Activated CD4-positive, CD25-positive, alpha-beta regulatory T cell treated with anti-CD3 and anti-CD28 coated beads, Interleukin-2, amount 50 U/mL, for 72 hours (primary cell): ENCODE measurements around the gene DRC7.
"Not testable (repeated sequence)": the region's sequence is repeated elsewhere in the genome, so short reads cannot be mapped to it uniquely, and the experiment has no call there.

Experiments
- DNase-seq: peaks from one replicate; pipeline ENCODE4 v3.0.0; 2021

Gene DRC7

DNA sequence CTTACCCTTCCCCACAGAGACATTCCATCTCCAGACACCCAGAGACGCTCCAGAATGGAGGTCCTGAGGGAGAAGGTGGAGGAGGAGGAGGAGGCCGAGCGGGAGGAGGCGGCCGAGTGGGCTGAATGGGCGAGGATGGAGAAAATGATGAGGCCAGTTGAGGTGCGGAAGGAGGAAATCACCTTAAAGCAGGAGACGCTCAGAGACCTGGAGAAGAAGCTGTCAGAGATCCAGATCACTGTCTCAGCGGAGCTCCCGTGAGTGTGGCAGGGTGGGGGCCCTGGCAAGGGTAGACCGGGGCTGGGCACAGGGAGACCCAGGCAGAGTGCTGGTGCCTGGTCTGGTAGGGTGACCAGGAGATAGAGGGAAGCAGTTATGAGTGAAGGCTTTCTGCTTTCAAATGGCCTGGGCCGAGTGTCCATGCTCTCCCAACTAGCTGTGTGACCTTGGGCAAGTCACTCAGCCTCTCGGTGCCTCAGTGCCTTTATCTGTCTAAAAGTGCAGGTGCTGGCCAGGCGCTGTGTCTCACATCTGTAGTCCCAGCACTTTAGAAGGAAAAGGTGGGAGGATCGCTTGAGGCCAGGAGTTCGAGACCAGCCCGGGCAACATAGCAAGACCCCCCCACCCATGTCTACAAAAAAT, 3.4 kb downstream of the DRC7 start:
- DNase-seq: no peak

DNA sequence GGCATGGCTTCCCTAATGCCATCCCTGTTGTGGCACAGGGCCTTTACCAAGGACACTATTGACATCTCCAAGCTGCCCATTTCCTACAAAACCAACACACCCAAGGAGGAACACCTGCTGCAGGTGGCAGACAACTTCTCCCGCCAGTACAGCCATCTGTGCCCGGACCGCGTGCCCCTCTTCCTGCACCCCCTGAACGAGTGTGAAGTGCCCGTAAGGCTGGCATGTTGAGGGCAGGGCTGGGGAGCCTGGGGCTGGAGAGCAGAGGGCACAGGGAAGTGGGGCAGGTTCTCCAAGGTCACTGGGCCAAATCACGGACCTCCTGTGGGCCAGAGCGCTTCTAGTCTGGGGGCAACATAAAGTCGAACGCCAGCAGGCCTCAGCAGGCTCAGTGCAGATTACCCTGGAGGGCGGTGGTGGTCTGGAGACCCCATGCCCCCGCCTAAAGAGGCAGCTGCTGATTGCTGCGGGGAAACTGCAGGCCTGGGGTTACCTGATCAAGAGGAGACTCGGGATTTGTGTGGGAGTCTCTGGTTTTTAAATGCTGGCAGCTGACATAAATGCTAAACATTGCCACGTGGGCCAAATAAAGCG, 4.3 kb downstream of the DRC7 start:
- DNase-seq: no peak

DNA sequence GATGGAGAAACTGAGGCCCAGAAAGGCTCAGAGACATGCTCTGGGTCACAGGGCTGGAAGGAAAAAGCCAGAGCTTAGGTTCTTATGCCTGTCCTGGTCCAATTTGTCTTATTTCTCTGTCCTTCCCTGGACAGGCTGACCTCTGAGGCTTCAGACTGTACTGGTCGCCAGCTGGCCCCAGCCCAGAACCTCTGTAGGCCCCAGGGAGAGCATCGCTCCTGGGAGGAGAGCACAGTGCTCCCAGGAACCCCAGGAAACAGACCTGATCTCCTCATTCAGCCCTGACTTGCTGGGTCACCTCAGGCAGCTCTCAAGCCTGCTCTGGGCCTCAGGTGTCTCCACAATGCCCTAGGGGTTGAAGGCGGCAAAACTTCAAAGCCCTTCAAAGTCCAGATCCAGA, 4.9 kb downstream of the DRC7 start:
- DNase-seq: no peak

DNA sequence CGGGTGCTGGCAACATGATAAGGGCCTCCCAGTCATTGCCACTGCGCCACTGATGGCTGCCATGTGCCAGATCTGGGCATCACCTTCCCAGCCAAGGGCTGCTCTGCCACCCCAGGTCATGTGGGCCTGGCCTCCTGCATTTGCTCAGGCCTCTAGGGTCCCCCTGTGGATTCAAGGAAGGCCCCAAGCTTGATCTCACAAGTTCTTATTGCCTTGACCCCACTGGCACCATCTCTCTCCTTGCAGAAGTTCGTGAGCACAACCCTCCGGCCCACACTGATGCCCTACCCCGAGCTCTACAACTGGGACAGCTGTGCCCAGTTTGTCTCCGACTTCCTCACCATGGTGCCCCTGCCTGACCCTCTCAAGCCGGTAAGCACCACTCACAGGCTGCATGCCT, 5.3 kb downstream of the DRC7 start:
- DNase-seq: no peak

DNA sequence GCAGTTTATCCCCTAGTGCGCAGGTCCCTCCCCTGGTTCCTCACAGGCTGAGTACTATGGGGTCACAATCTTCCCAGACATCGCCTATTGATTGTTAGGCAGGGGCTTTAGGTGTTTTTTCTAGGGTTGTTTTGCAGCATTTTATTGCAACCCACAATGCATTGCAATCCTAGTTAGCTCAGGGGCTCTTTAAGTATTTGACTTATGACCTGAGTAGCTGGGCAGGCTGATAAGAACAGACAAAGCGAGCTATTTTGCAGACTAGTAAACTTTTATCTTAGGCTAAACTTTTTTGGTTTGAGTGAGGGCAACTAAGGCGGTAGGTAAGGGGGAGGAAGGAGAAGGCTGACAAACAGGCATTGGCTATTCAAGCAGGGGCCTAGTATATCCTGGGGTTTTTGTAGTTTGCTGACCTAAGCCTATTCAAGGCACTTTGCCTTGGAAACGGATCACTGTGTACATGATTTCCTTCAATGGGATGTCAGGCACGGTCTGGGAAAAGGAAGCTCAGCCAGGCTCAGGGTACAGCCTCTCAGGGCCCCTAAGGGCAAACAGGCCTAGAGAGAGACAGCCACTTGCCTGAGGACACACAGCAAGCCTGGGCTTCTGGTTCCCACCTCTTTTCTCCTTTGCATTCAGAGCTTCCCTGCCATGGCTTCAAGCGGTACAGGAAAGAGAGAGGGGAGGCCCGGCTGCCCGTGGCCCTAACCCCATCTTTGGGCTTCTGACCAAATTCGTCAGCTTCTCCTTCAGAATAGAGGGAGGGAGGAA, 6.4 kb downstream of the DRC7 start:
- no peak for DNase-seq

DNA sequence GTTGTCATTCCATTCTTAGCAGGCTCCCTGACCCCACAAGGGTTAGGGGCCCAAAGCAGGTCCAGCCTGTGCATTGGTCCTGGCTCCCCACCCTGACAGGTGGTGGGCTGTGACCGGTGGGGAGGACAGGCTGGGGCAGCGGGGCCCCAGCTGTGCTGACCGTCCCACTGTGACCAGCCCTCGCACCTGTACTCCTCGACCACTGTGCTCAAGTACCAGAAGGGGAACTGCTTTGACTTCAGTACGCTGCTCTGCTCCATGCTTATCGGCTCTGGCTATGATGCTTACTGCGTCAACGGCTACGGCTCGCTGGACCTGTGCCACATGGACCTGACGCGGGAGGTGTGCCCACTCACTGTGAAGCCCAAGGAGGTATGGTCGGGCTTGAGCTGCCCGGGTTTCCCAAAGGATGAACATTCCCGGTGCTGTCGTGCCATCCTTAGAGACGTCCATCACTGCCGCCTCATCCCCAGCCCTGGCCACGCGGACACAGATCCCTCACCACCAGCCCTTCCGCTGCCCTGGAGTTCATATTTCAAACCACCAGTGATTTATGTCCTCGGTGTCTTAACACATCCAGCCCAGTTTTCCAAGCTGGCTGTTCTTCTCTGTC, 7.3 kb downstream of the DRC7 start:
- DNase-seq: no peak

DNA sequence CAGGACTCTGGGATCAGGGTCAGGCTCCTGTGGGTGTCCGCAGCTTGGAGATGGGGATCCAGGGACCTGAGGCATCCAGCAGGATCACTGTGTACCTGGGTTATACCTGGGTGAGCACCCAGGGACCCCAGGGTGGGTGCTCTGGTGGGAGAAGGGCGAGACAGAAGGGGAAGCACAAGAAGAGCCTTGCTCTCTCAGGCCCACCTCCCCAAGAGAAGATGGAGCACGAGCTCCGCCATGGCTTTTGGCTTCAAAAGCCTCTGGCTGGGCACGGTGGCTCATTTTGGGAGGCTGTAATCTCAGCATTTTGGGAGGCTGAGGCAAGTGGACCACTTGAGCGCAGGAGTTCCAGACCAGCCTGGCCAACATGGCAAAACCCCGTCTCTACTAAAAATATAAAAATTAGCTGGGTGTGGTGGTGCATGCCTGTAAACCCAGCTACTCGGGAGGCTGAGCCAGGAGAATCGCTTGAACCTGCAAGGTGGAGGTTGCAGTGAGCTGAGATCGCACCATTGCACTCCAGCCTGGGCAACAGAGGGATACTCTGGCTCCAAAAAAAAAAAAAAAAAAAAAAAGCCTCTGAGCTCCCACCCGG, 8.9 kb downstream of the DRC7 start:
- no peak for DNase-seq

DNA sequence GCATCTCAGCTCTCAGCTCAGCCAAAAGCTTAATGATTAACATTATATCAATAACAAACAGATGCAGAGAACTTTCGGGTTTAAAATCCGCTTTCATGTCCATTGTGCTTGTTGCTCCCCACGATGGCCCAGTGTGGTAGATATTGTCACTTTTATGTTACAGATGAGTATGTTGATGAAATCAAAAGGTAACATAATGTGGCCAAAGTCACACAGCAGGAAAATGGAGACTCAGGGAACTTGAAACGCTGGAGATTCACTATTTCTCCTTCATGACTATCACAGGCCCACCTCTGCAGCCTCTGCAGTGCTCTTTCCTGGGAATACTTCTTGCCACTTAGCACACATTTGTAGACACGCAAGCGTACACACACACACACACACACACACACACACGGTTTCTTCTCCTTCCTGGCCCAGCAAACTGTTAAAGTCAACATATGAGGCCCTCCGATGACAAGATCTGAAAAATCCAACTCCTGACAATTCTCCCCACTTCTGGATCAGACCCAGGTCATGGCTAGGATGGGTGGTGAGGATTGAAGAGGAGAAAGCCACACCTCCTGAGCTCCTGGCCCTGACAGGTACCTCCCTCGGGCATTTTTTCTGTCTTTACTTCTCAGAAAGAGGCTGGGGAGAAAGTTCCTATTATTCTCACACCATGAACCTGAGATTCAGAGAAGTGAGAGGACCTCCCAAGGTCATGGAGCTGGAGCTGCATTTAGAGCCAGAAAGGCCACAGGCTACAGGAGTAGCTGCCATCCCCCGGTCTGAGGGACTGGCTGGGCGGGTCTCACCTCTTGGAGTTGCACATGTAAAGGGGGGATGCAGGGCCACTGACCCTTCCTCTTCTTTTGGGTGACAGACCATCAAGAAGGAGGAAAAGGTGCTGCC, 9.7 kb downstream of the DRC7 start:
- DNase-seq: no peak

DNA sequence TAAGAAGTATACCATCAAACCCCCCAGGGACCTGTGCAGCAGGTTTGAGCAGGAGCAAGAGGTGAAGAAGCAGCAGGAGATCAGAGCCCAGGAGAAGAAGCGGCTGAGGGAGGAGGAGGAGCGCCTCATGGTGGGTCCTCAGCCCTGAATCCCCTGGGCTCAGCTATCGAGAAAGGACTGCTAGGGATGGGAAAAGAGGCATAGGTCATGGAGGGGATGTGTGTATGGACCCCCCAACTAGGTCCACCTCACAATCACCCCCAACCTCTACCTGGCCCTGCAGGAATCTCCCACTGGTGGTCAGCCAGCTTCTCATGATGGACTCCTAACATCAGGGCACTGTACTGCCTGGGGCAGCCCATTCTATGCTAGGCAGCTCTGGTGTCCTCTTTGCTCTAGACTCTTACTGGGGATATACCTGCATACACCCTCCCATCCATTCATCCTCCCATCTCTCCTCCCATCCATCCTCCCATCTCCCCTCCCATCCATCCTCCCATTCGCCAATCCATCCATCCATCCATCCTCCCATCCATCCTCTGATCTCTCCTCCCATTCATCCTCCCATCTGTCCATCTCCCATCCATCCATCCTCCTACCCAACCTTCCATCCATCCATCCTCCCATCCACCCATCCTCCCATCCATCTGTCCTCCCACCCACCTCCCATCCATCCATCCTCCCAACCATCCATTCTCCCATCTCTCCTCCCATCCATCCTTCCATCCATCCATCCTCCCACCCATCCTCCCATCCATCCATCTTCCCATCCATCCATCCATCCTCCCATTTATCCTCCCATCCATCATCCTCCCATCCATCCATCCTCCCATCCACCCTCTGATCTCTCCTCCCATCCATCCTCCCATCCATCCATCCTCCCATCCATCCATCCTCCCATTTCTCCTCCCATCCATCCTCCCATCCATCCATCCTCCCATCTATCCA, 10.6 kb downstream of the DRC7 start:
- DNase-seq: no peak

DNA sequence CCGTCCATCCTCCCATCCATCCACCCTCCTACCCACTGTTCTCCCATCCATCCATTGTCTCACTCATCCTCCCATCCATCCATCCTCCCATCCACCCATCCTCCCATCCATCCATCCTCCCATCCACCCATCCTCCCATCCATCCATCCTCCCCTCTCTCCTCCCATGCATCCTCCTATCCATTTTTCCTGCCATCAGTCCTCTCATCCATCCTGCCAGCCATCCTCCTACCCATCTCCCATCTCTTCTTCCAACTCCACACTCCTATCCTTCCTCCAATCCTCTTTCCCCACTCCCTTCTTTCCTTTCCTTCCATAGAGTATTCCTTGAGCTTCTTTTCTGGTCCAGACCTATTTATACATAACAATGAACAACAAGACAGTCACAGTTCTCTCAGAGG, 12.1 kb downstream of the DRC7 start:
- no peak for DNase-seq

DNA sequence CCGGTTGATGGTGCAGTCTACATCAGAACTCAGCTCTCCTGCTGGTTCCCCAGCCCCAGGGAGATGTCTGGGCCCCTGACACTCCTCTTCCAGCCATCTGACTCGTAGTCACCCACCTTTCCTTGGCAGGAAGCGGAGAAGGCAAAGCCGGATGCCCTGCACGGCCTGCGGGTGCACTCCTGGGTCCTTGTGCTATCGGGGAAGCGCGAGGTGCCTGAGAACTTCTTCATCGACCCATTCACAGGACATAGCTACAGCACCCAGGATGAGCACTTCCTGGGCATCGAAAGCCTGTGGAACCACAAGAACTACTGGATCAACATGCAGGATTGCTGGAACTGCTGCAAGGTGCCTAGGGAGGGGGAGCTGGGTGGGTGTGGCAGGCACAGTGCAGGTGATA, 12.7 kb downstream of the DRC7 start:
- no peak for DNase-seq

DNA sequence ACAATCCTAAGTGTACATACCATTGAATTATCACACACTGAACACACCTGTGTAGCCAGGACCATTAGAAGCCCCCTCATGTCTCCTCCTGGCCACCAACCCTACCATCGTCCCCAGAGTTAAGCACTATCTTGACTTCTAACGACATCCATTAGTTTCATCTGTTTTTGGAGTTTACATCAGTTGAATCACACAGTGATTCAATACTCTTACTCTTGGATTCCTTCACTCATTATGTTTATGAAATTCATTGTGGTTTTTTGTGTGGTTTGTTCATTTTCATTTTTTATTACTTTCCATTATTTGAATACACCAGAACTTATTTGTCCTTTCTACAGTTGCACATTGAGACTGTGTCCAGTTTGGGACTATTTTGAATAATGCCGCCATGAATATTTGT, 13.6 kb downstream of the DRC7 start:
- DNase-seq: no peak

DNA sequence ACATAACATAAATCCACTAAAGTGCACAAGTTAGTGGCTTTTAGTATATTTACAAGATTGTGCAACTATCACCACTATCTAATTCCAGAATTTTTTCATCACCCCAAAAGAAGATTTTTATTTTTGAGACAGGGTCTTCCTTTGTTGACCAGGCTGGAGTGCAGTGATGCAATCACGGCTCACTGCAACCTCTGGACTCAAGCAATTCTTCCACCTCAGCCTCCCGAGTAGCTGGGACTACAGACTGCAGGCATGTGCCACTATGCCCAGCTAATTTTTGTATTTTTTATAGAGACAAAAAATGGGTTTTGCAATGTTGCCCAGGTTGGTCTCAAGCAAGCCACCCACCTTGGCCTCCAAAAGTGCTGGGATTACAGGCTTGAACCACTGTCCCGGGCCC, 15.1 kb downstream of the DRC7 start:
- DNase-seq: no peak

DNA sequence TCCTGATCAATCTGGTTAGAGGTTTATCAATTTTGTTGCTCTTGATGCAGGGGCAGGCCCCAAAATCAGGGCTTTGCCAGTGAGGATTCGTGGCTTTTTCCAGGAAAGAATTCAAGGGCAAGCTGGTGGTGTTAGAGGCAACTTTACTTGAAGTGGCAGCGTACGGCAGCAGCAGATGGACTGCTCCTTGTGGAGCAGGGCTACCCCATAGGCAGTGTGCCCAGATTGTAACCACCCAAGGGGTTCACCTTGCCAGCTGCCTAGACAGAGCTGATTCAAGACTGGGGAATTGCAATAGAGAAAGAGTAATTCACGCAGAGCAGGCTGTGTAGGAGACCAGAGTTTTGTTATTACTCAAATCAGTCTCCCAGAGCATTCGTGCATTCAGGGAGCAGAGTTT, 16.7 kb downstream of the DRC7 start:
- no peak for DNase-seq

DNA sequence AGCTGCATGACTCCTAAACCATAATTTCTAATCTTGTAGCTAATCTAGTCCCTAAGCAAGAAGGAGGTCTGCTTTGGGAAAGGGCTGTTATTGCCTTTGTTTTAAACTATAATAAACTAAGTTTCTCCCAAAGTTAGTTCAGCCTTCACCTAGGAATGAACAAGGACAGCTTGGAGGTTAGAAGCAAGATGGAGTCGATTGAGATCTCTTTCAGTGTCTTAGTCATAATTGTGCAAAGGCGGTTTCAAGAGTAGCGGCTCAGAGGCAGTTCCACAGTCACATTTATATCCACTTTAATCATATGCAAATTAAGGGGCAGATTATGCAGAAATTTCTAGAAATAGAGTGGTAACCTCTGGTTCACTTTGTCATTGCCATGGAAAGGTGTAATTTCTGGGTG, 17.4 kb downstream of the DRC7 start:
- DNase-seq: no peak

DNA sequence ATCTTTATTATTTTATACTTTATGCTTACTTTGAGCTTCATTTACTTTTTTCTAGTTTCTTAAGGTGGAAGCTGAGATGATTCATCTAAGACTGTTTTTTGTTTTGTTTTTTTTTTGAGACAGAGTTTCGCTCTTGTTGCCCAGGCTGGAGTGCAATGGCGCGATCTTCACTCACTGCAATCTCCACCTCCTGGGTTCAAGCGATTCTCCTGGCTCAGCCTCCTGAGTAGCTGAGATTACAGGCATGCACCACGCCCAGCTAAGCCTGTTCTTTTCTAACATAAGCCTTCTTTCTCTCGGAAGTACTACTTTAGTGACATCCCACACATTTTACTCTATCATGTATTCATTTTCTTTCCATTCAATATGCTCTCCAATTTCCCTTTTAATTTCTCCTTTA, 18.0 kb downstream of the DRC7 start:
- not testable (repeated sequence) for DNase-seq

DNA sequence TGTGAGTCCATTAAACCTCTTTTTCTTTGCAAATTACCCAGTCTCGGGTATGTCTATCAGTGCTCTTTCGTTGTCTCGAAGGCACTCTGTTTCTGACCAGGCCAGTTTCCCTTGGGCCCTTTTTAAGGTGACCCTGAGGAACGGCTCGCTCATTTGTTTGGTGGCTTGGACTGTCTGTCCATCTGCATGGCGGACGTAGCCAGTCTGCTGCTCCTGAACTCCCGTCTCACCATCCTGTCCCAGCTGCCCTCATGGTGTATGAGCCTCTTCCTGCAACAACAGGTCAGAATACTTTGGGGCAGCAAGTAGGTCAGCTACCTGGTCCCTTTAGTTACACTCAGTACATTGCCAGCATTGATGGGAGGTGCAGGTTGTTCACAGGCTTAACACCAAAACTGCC, 19.0 kb downstream of the DRC7 start:
- DNase-seq: no peak

DNA sequence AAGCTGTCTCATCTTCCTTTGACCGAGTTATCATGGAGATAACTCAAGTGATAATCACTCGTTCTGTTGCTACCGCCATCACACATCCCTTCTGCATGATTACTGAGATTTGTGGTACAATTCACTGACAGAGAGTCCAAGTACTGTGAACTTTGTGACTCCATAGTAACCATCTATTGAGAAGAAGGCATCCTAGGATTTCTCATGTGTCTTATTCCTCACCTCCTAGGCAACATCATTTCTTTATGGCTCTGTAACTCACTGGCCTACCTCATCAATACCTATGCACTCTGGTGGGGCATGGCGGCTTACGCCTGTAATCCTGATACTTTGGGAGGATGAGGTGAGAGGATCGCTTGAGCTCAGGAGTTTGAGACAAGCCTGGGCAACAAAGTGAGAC, 19.4 kb downstream of the DRC7 start:
- no peak for DNase-seq

DNA sequence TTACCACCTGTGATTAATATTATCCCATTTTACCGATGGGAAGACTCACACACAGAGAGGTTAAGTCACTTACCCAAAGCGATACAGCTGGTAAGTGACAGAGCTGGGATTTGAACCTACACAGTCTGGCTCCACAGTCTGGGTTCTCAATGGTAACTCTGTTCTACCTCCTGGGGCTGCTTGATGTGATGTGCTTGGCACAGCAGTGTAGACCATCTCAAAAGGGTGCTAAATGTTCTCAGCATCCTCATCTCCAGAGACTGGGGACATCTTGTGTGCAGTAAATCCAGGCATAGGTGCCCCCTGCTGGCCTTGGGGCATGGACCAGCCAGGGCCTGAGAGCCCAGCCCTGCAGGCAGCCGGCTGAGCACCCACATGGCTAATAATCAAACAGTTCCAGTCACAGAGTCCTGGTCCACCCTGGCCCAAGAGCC, 25.6 kb downstream of the DRC7 start:
- DNase-seq: no peak

DNA sequence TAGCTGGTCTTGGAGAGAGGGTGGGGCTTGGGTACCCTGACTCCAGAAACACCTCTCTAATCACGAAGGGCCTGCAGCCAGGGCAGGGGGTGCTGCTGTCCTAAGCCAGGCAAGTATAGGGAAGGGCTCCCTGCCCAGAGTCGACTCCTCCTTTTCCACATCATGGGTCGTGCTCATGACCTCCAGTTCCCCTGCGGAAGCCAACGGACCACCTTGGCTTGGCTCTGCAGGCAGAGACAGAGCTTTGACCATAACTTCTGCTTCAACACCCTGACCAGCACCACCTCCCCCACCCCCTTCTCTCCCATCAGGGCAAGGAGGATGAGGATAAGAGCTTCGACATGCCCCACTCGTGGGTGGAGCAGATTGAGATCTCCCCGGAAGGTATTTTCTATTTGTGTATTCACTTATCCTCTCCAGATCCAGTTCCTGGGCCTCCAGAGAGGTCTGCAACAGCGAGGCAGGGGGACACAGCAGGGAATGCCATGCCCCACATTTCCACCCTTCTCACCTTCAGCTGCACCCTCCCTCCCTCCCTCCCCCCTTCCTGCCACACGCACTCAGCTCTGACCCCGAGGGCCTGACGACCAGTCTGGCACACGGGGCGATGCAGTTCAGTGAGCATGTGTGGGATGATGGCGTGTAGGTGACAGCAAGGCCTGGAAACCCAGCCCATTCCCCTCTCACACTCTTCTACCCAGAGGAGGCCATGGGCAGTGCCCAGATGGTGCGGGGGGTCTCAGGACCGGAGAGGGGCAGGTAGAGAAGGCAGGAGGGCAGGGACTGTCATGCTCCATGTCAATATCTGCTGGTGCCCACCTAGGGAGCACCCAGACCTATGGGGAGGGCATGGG, 27.0 kb downstream of the DRC7 start:
- DNase-seq: no peak

DNA sequence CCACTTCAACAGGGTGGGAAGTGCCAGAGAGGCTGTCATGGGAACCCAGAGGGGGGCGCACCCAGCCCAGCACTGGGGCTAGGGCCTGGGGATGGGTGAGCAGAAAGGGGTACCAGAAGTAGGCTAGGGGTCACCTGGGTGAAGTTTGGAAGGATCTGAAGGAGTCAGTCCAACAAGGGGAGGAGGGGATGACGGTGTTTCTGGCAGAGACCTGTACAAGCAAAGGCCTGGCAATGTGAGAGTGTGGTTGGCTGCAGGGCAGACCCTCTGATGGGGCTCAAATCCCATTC, 27.5 kb downstream of the DRC7 start:
- DNase-seq: no peak
